Measurements from ENCODE around the gene TYSND1. TPM values are rescaled to one million over a fixed set of nuclear protein-coding genes. Genes with fewer than 3 reads are reported as not detected.
"Not testable (repeated sequence)": the region's sequence is repeated elsewhere in the genome, so short reads cannot be mapped to it uniquely, and the experiment has no call there.

The TYSND1 gene
- total RNA-seq, 1 donor from 2014 or later, result 8.0 TPM

- DNase-seq (ENCODE audit: low read depth, low spot score), result no peak
Observed at GRCh38 chr10:70135046-70135445, 11.5 kb downstream of the TYSND1 start.

GRCh38 chr10:70132098-70133029 lies 14.1 kb downstream of the TYSND1 start, which contains the start of gene AIFM2:
Gene AIFM2, minus strand, starts transcription at chr10:70132825. Its CDS starts 8,741 bp downstream, at chr10:70124084.
- no peak for DNase-seq (ENCODE audit: low read depth, low spot score)

- no peak for DNase-seq (ENCODE audit: low read depth, low spot score)
Observed at GRCh38 chr10:70131560-70131937, 15.0 kb downstream of the TYSND1 start.

GRCh38 chr10:70130878-70131559 lies 15.5 kb downstream of the TYSND1 start:
- no peak for DNase-seq (ENCODE audit: low read depth, low spot score)

GRCh38 chr10:70126700-70127395 lies 19.7 kb downstream of the TYSND1 start:
- DNase-seq (ENCODE audit: low read depth, low spot score), result no peak

- DNase-seq (ENCODE audit: low read depth, low spot score), result no peak
Observed at GRCh38 chr10:70125918-70126552, 20.5 kb downstream of the TYSND1 start.

GRCh38 chr10:70124918-70125317 lies 21.6 kb downstream of the TYSND1 start:
- no peak for DNase-seq (ENCODE audit: low read depth, low spot score)

GRCh38 chr10:70124415-70124814 lies 22.1 kb downstream of the TYSND1 start:
- no peak for DNase-seq (ENCODE audit: low read depth, low spot score)

- DNase-seq (ENCODE audit: low read depth, low spot score), result no peak
Observed at GRCh38 chr10:70123817-70124216, 22.7 kb downstream of the TYSND1 start.

GRCh38 chr10:70123166-70123565 lies 23.3 kb downstream of the TYSND1 start:
- not testable (repeated sequence) for DNase-seq (ENCODE audit: low read depth, low spot score)

GRCh38 chr10:70122742-70123141 lies 23.8 kb downstream of the TYSND1 start:
- DNase-seq (ENCODE audit: low read depth, low spot score), result no peak

- DNase-seq (ENCODE audit: low read depth, low spot score), result no peak
Observed at GRCh38 chr10:70121281-70121949, 25.1 kb downstream of the TYSND1 start.

GRCh38 chr10:70120417-70120816 lies 26.1 kb downstream of the TYSND1 start:
- no peak for DNase-seq (ENCODE audit: low read depth, low spot score)

- no peak for DNase-seq (ENCODE audit: low read depth, low spot score)
Observed at GRCh38 chr10:70119623-70120022, 26.9 kb downstream of the TYSND1 start.

- DNase-seq (ENCODE audit: low read depth, low spot score), result no peak
Observed at GRCh38 chr10:70119197-70119596, 27.3 kb downstream of the TYSND1 start.

- no peak for DNase-seq (ENCODE audit: low read depth, low spot score)
Observed at GRCh38 chr10:70118196-70118595, 28.3 kb downstream of the TYSND1 start.

GRCh38 chr10:70117646-70118045 lies 28.9 kb downstream of the TYSND1 start:
- DNase-seq (ENCODE audit: low read depth, low spot score), result no peak

GRCh38 chr10:70115948-70116682 lies 30.4 kb downstream of the TYSND1 start:
- no peak for DNase-seq (ENCODE audit: low read depth, low spot score)

GRCh38 chr10:70114902-70115301 lies 31.6 kb downstream of the TYSND1 start:
- DNase-seq (ENCODE audit: low read depth, low spot score), result no peak

GRCh38 chr10:70112071-70112470 lies 34.4 kb downstream of the TYSND1 start:
- DNase-seq (ENCODE audit: low read depth, low spot score), result no peak
